Measurements from ENCODE around the gene BMP7.

- TF ChIP-seq CTCF (IDR thresholded peaks at IDR 0.05 in 8 of 11, conservative IDR thresholded peaks at IDR 0.05 in 3 of 11) (no peak), POLR2AphosphoS5 (IDR thresholded peaks at IDR 0.05) (no peak), POLR2A (IDR thresholded peaks at IDR 0.05) (no peak)
Observed at GRCh38 chr20:57257701-57258453, 8.6 kb downstream of the BMP7 start.

All from spleen (tissue), 7 donors.